Eye (tissue), 1 donor: ENCODE measurements around the gene CDC42BPA.
"Not testable (repeated sequence)": the region's sequence is repeated elsewhere in the genome, so short reads cannot be mapped to it uniquely, and the experiment has no call there.

ENCODE experiments used
- DNase-seq: peaks from one replicate; pipeline ENCODE4 v3.0.0-alpha.2; 2015

The CDC42BPA gene

GRCh38 chr1:226958300-226958699, 360.0 kb downstream of the CDC42BPA start:
- no peak for DNase-seq

GRCh38 chr1:226957714-226958113, 360.6 kb downstream of the CDC42BPA start:
- DNase-seq, result no peak

GRCh38 chr1:226956942-226957713, 361.2 kb downstream of the CDC42BPA start:
- DNase-seq, result no peak

GRCh38 chr1:226955857-226956256, 362.4 kb downstream of the CDC42BPA start:
- DNase-seq, result not testable (repeated sequence)

GRCh38 chr1:226954777-226955176, 363.5 kb downstream of the CDC42BPA start:
- DNase-seq, result no peak

GRCh38 chr1:226954337-226954736, 364.0 kb downstream of the CDC42BPA start:
- DNase-seq, result no peak

GRCh38 chr1:226953175-226953800, 365.0 kb downstream of the CDC42BPA start:
- DNase-seq, result no peak

- DNase-seq, result no peak
Observed at GRCh38 chr1:226952118-226952441, 366.2 kb downstream of the CDC42BPA start.

- DNase-seq, result no peak
Observed at GRCh38 chr1:226951286-226952117, 366.8 kb downstream of the CDC42BPA start.

- DNase-seq, result no peak
Observed at GRCh38 chr1:226950871-226951270, 367.4 kb downstream of the CDC42BPA start.

- no peak for DNase-seq
Observed at GRCh38 chr1:226950316-226950715, 368.0 kb downstream of the CDC42BPA start.

GRCh38 chr1:226949401-226949800, 368.9 kb downstream of the CDC42BPA start:
- no peak for DNase-seq

- no peak for DNase-seq
Observed at GRCh38 chr1:226948996-226949395, 369.3 kb downstream of the CDC42BPA start.

- no peak for DNase-seq
Observed at GRCh38 chr1:226948480-226948879, 369.8 kb downstream of the CDC42BPA start.

- no peak for DNase-seq
Observed at GRCh38 chr1:226948051-226948450, 370.2 kb downstream of the CDC42BPA start.

GRCh38 chr1:226946841-226947240, 371.5 kb downstream of the CDC42BPA start:
- peak; percentile 9 for DNase-seq

GRCh38 chr1:226946285-226946684, 372.0 kb downstream of the CDC42BPA start:
- no peak for DNase-seq

- DNase-seq, result no peak
Observed at GRCh38 chr1:226945858-226946245, 372.4 kb downstream of the CDC42BPA start.

GRCh38 chr1:226945106-226945857, 373.0 kb downstream of the CDC42BPA start:
- peak; percentile 76 for DNase-seq

- no peak for DNase-seq
Observed at GRCh38 chr1:226943927-226944326, 374.4 kb downstream of the CDC42BPA start.

GRCh38 chr1:226943156-226943555, 375.1 kb downstream of the CDC42BPA start:
- no peak for DNase-seq

- no peak for DNase-seq
Observed at GRCh38 chr1:226942392-226942791, 375.9 kb downstream of the CDC42BPA start.

GRCh38 chr1:226940806-226941067, 377.6 kb downstream of the CDC42BPA start:
- no peak for DNase-seq
